Lower leg skin (tissue), 4 donors: ENCODE measurements around the gene LAYN. TPM values are rescaled to one million over a fixed set of nuclear protein-coding genes. Genes with fewer than 3 reads are reported as not detected.

Source experiments
- DNase-seq, 2 donors: peaks; one replicate each; pipeline ENCODE4 v3.0.0-alpha.2; 2019; ENCODE audit warnings: low spot score in 2 of 2
- H3K4me3 ChIP-seq: fragments of 200-600 bp; sonication (generic); 2 replicates; pipeline ENCODE4 v1.5.1; 2017; ENCODE audit warnings: mild to moderate bottlenecking, low read depth; ENCODE audit not compliant: poor library complexity, severe bottlenecking
- CTCF ChIP-seq, 3 donors: fragments of 450-650 bp; IDR thresholded peaks; one replicate each; pipeline ENCODE4 v1.5.1; 2016; ENCODE audit warnings: antibody characterized with exemption in 3 of 3, mild to moderate bottlenecking in 3 of 3, moderate library complexity in 2 of 3
- POLR2A ChIP-seq, 2 donors: fragments of 450-650 bp; IDR thresholded peaks; one replicate each; pipeline ENCODE4 v1.6.1; 2016 to 2017; ENCODE audit warnings: antibody characterized with exemption in 2 of 2, mild to moderate bottlenecking in 1 of 2, moderate library complexity in 1 of 2
- WGBS, 2 donors: methylation state at CpG; one replicate each; pipeline ENCODE4 v1.1.5; 2018; 5-methylcytosine and 5-hydroxymethylcytosine counted together
- intact Hi-C: fragments of 100-400 bp; cut with DNase I; formaldehyde crosslinking; loops from one replicate; pipeline ENCODE4 v1.15.0; 2023; ENCODE audit warnings: low total_unique reads
- total RNA-seq, 4 donors: library from RNA; depleted of rRNA; stranded (reverse); fragments of >200 nt; gene quantifications; one replicate each; pipeline ENCODE4 v1.1.0, GENCODE V29; 2016

LAYN gene
- total RNA-seq, 4 donors from 2014 or later, result 1.9 to 3.0 (median 2.1) TPM

GRCh38 chr11:111540937-111541253, 375 bp downstream of the LAYN start:
- H3K4me3 ChIP-seq, result peak overlapping the region; percentile 34
- intact Hi-C loops, result no loop called here
- WGBS, 2 donors, result 1% methylated on average over 15 of the region's 22 CpGs
- TF ChIP-seq POLR2A (IDR thresholded peaks at IDR 0.05) (no peak), CTCF (IDR thresholded peaks at IDR 0.05) (no peak)
- DNase-seq, result no peak

GRCh38 chr11:111541254-111542061, 938 bp downstream of the LAYN start:
- intact Hi-C loops, result no loop called here
- peak in 1 of 2 donors; percentile 87 for DNase-seq
- peak overlapping the region; percentile 34 for H3K4me3 ChIP-seq
- WGBS, 2 donors, result 11 to 25% methylated on average over 23 to 34 of the region's 41 CpGs
- no peak for TF ChIP-seq CTCF (IDR thresholded peaks at IDR 0.05)
- no peak for TF ChIP-seq POLR2A (IDR thresholded peaks at IDR 0.05)

- intact Hi-C loops, result no loop called here
- 72 to 82% methylated on average over 10 of the region's 10 CpGs for WGBS, 2 donors
- no peak for DNase-seq
- no peak overlapping the region for H3K4me3 ChIP-seq
- TF ChIP-seq POLR2A (IDR thresholded peaks at IDR 0.05) (no peak), CTCF (IDR thresholded peaks at IDR 0.05) (no peak)
These were observed 2.2 kb downstream of the LAYN start for GRCh38 chr11:111542606-111543275.

- no peak overlapping the region for H3K4me3 ChIP-seq
- TF ChIP-seq POLR2A (IDR thresholded peaks at IDR 0.05) (no peak), CTCF (IDR thresholded peaks at IDR 0.05) (no peak)
- 88 to 92% methylated on average over 2 of the region's 2 CpGs for WGBS, 2 donors
- intact Hi-C loops, result no loop called here
- no peak for DNase-seq
These were observed 8.0 kb downstream of the LAYN start for GRCh38 chr11:111548525-111548924.

GRCh38 chr11:111549196-111549868, 8.8 kb downstream of the LAYN start:
- no peak overlapping the region for H3K4me3 ChIP-seq
- 78 to 79% methylated on average over 11 of the region's 11 CpGs for WGBS, 2 donors
- intact Hi-C loops, result no loop called here
- TF ChIP-seq POLR2A (IDR thresholded peaks at IDR 0.05) (no peak), CTCF (IDR thresholded peaks at IDR 0.05) (no peak)
- no peak for DNase-seq
